ENCODE data around the gene RAD51B.

DNA sequence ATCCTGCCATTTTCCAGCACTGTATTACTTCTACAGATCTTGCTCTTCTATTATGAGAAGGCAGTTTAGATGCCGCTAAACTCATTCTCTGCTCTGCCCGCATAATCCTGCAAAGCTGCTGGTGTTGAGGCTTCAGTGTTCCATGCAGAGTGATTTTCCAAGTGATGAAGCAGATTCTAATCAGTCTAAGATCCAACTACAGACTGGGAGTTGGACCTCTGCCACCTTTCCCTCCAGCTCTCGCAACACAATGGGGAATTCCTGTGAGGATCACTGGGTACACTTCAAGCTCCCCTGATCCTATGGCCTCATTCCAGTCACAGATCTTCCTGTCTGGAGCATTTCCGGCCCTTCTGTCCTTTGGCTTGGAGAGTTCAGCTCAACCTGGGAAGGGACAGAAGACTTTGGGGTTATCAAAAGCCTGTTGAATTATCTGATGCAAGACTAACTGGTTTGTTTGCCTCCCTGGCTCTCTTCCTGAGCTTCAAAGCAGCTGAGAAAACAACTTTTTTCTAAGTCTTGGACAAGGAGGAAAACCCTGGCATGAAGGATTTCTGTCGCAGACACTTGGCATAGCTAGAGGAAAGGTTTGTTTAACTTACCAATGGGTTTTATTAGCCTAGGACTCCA, 639.4 kb downstream of the RAD51B start:
- TF ChIP-seq, protein P1, sequence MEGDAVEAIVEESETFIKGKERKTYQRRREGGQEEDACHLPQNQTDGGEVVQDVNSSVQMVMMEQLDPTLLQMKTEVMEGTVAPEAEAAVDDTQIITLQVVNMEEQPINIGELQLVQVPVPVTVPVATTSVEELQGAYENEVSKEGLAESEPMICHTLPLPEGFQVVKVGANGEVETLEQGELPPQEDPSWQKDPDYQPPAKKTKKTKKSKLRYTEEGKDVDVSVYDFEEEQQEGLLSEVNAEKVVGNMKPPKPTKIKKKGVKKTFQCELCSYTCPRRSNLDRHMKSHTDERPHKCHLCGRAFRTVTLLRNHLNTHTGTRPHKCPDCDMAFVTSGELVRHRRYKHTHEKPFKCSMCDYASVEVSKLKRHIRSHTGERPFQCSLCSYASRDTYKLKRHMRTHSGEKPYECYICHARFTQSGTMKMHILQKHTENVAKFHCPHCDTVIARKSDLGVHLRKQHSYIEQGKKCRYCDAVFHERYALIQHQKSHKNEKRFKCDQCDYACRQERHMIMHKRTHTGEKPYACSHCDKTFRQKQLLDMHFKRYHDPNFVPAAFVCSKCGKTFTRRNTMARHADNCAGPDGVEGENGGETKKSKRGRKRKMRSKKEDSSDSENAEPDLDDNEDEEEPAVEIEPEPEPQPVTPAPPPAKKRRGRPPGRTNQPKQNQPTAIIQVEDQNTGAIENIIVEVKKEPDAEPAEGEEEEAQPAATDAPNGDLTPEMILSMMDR (conservative IDR thresholded peaks at IDR 0.05; ENCODE audit: low read depth, low read length): no peak
- no peak for TF ChIP-seq EZH2 (IDR thresholded peaks at IDR 0.05; ENCODE audit: low read length, unreplicated experiment)

Data from PC-3 (cell line).